Measurements from ENCODE around the gene NCKAP5.

The NCKAP5 gene

DNA sequence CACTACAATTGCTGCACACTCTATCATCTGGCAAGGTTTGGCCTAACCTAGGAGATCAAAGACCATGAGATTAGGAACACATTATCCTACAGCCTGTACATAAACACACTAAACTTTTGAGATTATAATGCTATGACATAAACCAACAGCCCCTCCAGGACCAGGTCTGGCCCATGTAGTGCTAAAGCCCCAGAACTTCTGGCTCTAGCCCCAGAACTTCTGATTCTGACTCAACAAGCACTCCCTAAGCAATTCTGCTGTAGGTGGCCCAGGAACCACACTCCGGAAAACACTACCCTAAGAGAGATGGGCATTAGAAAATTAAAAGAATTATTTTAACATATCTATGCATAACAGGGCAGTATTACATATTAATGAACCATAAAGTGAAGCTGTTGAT, 528.7 kb downstream of the NCKAP5 start:
- H3K4me1 ChIP-seq (ENCODE audit: insufficient read depth, poor library complexity, severe bottlenecking) = no peaks in the 10 kb centered on the region
- ATAC-seq (ENCODE audit: low read depth) (no peak), DNase-seq (ENCODE audit: low spot score) (no peak)
- no peaks in the 10 kb centered on the region for H3K27me3 ChIP-seq (ENCODE audit: insufficient read depth, poor library complexity, severe bottlenecking)
- no peaks in the 10 kb centered on the region for H3K36me3 ChIP-seq (ENCODE audit: low read depth)
- H3K27ac ChIP-seq (ENCODE audit: poor library complexity, severe bottlenecking) = no peak overlapping the region
- TF ChIP-seq, protein P1, sequence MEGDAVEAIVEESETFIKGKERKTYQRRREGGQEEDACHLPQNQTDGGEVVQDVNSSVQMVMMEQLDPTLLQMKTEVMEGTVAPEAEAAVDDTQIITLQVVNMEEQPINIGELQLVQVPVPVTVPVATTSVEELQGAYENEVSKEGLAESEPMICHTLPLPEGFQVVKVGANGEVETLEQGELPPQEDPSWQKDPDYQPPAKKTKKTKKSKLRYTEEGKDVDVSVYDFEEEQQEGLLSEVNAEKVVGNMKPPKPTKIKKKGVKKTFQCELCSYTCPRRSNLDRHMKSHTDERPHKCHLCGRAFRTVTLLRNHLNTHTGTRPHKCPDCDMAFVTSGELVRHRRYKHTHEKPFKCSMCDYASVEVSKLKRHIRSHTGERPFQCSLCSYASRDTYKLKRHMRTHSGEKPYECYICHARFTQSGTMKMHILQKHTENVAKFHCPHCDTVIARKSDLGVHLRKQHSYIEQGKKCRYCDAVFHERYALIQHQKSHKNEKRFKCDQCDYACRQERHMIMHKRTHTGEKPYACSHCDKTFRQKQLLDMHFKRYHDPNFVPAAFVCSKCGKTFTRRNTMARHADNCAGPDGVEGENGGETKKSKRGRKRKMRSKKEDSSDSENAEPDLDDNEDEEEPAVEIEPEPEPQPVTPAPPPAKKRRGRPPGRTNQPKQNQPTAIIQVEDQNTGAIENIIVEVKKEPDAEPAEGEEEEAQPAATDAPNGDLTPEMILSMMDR (IDR thresholded peaks at IDR 0.05; ENCODE audit: poor library complexity, severe bottlenecking) = no peak
- no peak overlapping the region for H3K4me3 ChIP-seq (ENCODE audit: severe bottlenecking)
- H3K9me3 ChIP-seq (ENCODE audit: severe bottlenecking) = no peaks in the 10 kb centered on the region

DNA sequence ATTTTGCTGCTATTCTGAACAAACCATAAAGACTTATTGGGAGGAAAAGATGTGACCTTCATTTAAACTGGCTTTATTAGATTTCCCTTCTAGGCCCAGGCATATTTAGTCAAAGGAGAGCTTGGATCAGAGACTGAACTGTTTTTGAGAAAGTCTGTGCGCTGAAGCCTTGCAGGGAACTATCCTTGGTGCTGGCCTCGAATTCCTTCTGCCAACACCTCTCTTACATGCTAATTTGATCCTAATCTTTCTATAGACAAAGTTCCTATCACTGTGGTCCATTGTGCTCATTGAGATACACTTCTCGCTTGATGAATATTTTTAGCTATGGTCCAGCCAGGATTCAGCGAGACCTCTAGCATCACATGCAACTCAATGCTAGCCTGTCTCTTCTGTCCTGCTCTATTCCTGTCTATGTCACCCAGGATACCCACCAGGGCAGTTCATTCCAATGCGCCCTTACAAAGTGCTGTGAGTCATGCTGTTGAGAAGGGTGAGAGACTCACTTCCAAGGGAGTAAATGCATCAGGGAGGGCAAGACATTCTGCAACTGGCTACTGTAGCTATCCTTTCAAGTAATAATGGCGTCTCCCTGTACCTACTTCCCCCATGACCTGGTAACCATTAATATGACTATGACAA, 541.6 kb downstream of the NCKAP5 start:
- Histone ChIP-seq H3K4me3 (ENCODE audit: severe bottlenecking) (no peak overlapping the region), H3K27me3 (ENCODE audit: insufficient read depth, poor library complexity, severe bottlenecking) (no peaks in the 10 kb centered on the region), H3K9me3 (ENCODE audit: severe bottlenecking) (no peaks in the 10 kb centered on the region), H3K4me1 (ENCODE audit: insufficient read depth, poor library complexity, severe bottlenecking) (no peaks in the 10 kb centered on the region), H3K27ac (ENCODE audit: poor library complexity, severe bottlenecking) (no peak overlapping the region), H3K36me3 (ENCODE audit: low read depth) (no peaks in the 10 kb centered on the region)
- DNase-seq (ENCODE audit: low spot score) (no peak), ATAC-seq (ENCODE audit: low read depth) (no peak)
- TF ChIP-seq, protein P1 (IDR thresholded peaks at IDR 0.05; ENCODE audit: poor library complexity, severe bottlenecking) = no peak

DNA sequence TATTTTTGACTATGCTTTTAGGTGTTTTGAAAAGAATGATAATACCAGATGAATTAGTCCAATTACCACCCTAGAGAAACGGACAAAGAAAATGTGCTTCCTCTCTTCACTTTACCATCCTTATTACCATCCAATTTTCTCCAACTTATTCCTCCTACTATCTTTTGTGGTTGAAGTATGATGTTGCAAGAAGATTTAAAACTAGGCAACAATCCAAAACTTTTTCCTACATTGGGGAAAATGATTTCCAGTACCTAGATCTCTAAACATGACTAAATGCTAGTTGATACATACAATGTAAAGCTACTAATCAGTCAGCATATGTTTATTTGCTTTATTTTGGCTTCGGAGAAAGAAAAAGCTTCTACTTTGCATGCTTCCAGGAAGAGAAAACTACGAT, 543.3 kb downstream of the NCKAP5 start:
- H3K4me1 ChIP-seq (ENCODE audit: insufficient read depth, poor library complexity, severe bottlenecking) = no peaks in the 10 kb centered on the region
- DNase-seq (ENCODE audit: low spot score) = no peak
- no peaks in the 10 kb centered on the region for H3K27me3 ChIP-seq (ENCODE audit: insufficient read depth, poor library complexity, severe bottlenecking)
- no peak overlapping the region for H3K4me3 ChIP-seq (ENCODE audit: severe bottlenecking)
- no peak overlapping the region for H3K27ac ChIP-seq (ENCODE audit: poor library complexity, severe bottlenecking)
- H3K9me3 ChIP-seq (ENCODE audit: severe bottlenecking) = no peaks in the 10 kb centered on the region
- TF ChIP-seq, protein P1 (IDR thresholded peaks at IDR 0.05; ENCODE audit: poor library complexity, severe bottlenecking) = no peak
- no peaks in the 10 kb centered on the region for H3K36me3 ChIP-seq (ENCODE audit: low read depth)
- ATAC-seq (ENCODE audit: low read depth) = no peak

DNA sequence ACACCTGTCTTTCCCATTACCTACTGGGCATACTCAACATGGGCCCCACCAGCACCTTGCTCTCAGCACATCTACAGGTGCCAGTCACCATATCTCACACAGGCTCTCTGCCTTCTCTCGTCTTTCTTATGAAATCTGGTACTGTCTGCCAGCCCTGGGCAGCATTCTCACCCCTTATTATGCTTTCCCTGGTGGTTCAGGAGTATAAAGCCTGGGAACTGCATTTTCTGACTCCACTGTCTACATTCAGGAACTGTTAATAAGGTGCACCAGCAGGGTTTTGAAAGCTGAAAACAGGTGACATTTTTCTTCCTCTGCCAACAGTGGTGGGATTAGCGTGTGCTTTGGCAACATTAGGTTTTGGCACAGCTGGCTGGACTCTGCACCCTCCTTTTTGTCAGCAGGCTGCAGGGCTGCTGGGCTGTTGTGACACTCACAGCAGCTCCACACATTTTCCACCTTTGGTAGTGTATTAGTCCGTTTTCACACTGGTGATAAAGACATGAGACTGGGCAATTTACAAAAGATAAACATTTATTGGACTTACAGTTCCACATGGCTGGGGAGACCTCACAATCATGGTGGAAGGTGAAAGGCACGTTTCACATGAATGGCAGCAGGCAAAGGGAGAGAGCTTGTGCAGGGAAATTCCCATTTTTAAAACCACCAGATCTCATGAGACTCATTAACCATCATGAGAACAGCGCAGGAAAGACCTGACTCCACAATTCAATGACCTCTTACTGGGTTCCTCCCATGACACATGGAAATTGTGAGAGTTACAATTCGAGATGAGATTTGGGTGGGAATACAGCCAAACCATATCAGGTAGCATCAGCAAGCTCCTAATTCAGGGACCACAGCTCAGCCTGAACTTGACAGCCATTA, 555.2 kb downstream of the NCKAP5 start:
- Histone ChIP-seq H3K27ac (ENCODE audit: poor library complexity, severe bottlenecking) (no peak overlapping the region), H3K4me1 (ENCODE audit: insufficient read depth, poor library complexity, severe bottlenecking) (no peaks in the 10 kb centered on the region), H3K4me3 (ENCODE audit: severe bottlenecking) (no peak overlapping the region), H3K36me3 (ENCODE audit: low read depth) (no peaks in the 10 kb centered on the region), H3K9me3 (ENCODE audit: severe bottlenecking) (no peaks in the 10 kb centered on the region), H3K27me3 (ENCODE audit: insufficient read depth, poor library complexity, severe bottlenecking) (no peaks in the 10 kb centered on the region)
- TF ChIP-seq, protein P1 (IDR thresholded peaks at IDR 0.05; ENCODE audit: poor library complexity, severe bottlenecking) = no peak
- ATAC-seq (ENCODE audit: low read depth) (no peak), DNase-seq (ENCODE audit: low spot score) (no peak)

DNA sequence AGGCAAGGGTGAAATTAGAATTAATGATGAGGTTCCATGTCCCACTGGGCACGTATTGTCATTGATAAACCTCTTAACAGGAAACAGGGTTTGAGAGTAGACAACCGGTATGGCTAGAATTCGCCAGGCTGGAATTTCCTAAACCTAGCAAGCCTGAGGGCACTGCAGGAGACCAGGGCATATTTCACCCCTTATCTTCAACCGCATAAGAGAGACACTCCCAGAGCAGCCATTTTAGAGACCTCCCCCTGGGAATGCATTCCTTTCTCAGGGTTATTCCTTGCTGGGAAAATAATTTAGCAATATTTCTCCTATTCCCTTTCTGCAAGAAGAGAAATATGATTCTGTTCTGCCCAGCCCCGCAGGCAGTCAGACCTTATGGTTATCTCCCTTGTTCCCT, 563.6 kb downstream of the NCKAP5 start:
- no peaks in the 10 kb centered on the region for H3K9me3 ChIP-seq (ENCODE audit: severe bottlenecking)
- ATAC-seq (ENCODE audit: low read depth) = no peak

More for the DNA sequence above, 563.6 kb downstream of the NCKAP5 start:
- Histone ChIP-seq H3K36me3 (ENCODE audit: low read depth) (no peaks in the 10 kb centered on the region), H3K27me3 (ENCODE audit: insufficient read depth, poor library complexity, severe bottlenecking) (no peaks in the 10 kb centered on the region), H3K4me3 (ENCODE audit: severe bottlenecking) (no peak overlapping the region), H3K4me1 (ENCODE audit: insufficient read depth, poor library complexity, severe bottlenecking) (no peaks in the 10 kb centered on the region), H3K27ac (ENCODE audit: poor library complexity, severe bottlenecking) (no peak overlapping the region)
- DNase-seq (ENCODE audit: low spot score) = no peak
- TF ChIP-seq, protein P1 (IDR thresholded peaks at IDR 0.05; ENCODE audit: poor library complexity, severe bottlenecking) = no peak

Data from RWPE2 (cell line).